HEK293 (cell line): ENCODE measurements around the gene WDR55.

Experiments
- ATF2 ChIP-seq: fragments of 450-650 bp; formaldehyde crosslinking; IDR thresholded peaks from 2 replicates; pipeline ENCODE4 v1.5.1; 2016; ENCODE audit warnings: missing biosample characterization, missing genetic modification characterization, low read depth
- ELK4 ChIP-seq: IDR thresholded peaks from 2 replicates; pipeline ENCODE4 v1.6.1; 2011; ENCODE audit warnings: mild to moderate bottlenecking, low read depth, low read length, borderline replicate concordance
- GFI1B ChIP-seq: fragments of 450-650 bp; formaldehyde crosslinking; IDR thresholded peaks from 2 replicates; pipeline ENCODE4 v1.5.1; 2016; ENCODE audit warnings: missing biosample characterization, missing genetic modification characterization
- HOXA7 ChIP-seq: sonication (generic); formaldehyde crosslinking; IDR thresholded peaks from 2 replicates; pipeline ENCODE4 v1.8.1; 2022; ENCODE audit warnings: missing genetic modification reagents, borderline replicate concordance
- HOXC10 ChIP-seq: sonication (generic); formaldehyde crosslinking; IDR thresholded peaks from 2 replicates; pipeline ENCODE4 v1.8.1; 2023; ENCODE audit warnings: mild to moderate bottlenecking, missing genetic modification reagents
- IKZF3 ChIP-seq: fragments of 450-650 bp; IDR thresholded peaks from 2 replicates; pipeline ENCODE4 v1.5.0; 2018; ENCODE audit warnings: missing biosample characterization, mild to moderate bottlenecking, missing genetic modification characterization, moderate library complexity
- KLF1 ChIP-seq: fragments of 450-650 bp; formaldehyde crosslinking; IDR thresholded peaks from 2 replicates; pipeline ENCODE4 v1.5.1; 2016; ENCODE audit warnings: missing biosample characterization, missing genetic modification characterization
- MZF1 ChIP-seq: fragments of 450-650 bp; formaldehyde crosslinking; IDR thresholded peaks from 2 replicates; pipeline ENCODE4 v1.5.1; 2017; ENCODE audit warnings: missing biosample characterization, missing genetic modification characterization, borderline replicate concordance
- OSR2 ChIP-seq: fragments of 450-650 bp; formaldehyde crosslinking; IDR thresholded peaks from 2 replicates; pipeline ENCODE4 v1.5.1; 2016; ENCODE audit warnings: missing biosample characterization, missing genetic modification characterization
- PATZ1 ChIP-seq: fragments of 450-650 bp; formaldehyde crosslinking; IDR thresholded peaks from 2 replicates; pipeline ENCODE4 v1.5.1; 2016; ENCODE audit warnings: missing biosample characterization, missing genetic modification characterization
- PRDM1 ChIP-seq: fragments of 450-650 bp; formaldehyde crosslinking; IDR thresholded peaks from 2 replicates; pipeline ENCODE4; 2016; ENCODE audit warnings: missing biosample characterization, missing genetic modification characterization
- PRDM2 ChIP-seq: fragments of 450-650 bp; formaldehyde crosslinking; IDR thresholded peaks from 2 replicates; pipeline ENCODE4 v1.5.1; 2016; ENCODE audit warnings: missing biosample characterization, missing genetic modification characterization, borderline replicate concordance
- SP7 ChIP-seq: fragments of 450-650 bp; formaldehyde crosslinking; IDR thresholded peaks from 2 replicates; pipeline ENCODE4 v1.5.1; 2016; ENCODE audit warnings: missing biosample characterization, missing genetic modification characterization
- YY1 ChIP-seq: fragments of 450-650 bp; formaldehyde crosslinking; IDR thresholded peaks from 2 replicates; pipeline ENCODE4 v1.5.1; 2018; ENCODE audit warnings: missing biosample characterization, missing genetic modification characterization
- YY2 ChIP-seq: fragments of 450-650 bp; formaldehyde crosslinking; IDR thresholded peaks from 2 replicates; pipeline ENCODE4 v1.5.1; 2016; ENCODE audit warnings: missing biosample characterization, missing genetic modification characterization
- ZBTB8A ChIP-seq: fragments of 450-650 bp; formaldehyde crosslinking; IDR thresholded peaks from 2 replicates; pipeline ENCODE4 v1.5.1; 2016; ENCODE audit warnings: missing biosample characterization, missing genetic modification characterization
- ZNF132 ChIP-seq: fragments of 450-650 bp; formaldehyde crosslinking; IDR thresholded peaks from 2 replicates; pipeline ENCODE4 v1.5.1; 2017; ENCODE audit warnings: missing biosample characterization, missing genetic modification characterization, borderline replicate concordance
- ZNF16 ChIP-seq: fragments of 450-650 bp; formaldehyde crosslinking; IDR thresholded peaks from 2 replicates; pipeline ENCODE4 v1.5.1; 2016; ENCODE audit warnings: low read depth, missing biosample characterization, missing genetic modification characterization
- ZNF266 ChIP-seq: fragments of 450-650 bp; formaldehyde crosslinking; IDR thresholded peaks from 2 replicates; pipeline ENCODE4 v1.5.1; 2016; ENCODE audit warnings: missing biosample characterization, missing genetic modification characterization, low read depth
- ZNF302 ChIP-seq: fragments of 450-650 bp; formaldehyde crosslinking; IDR thresholded peaks from 2 replicates; pipeline ENCODE4 v1.5.1; 2016; ENCODE audit warnings: missing biosample characterization, missing genetic modification characterization, low read depth
- ZNF341 ChIP-seq: fragments of 450-650 bp; formaldehyde crosslinking; IDR thresholded peaks from 2 replicates; pipeline ENCODE4; 2016; ENCODE audit warnings: low read depth, missing biosample characterization, missing genetic modification characterization
- ZNF350 ChIP-seq: fragments of 450-650 bp; formaldehyde crosslinking; IDR thresholded peaks from 2 replicates; pipeline ENCODE4 v1.5.0; 2017; ENCODE audit warnings: missing biosample characterization, mild to moderate bottlenecking, missing genetic modification characterization
- ZNF48 ChIP-seq: fragments of 450-650 bp; formaldehyde crosslinking; IDR thresholded peaks from 2 replicates; pipeline ENCODE4 v1.5.1; 2016; ENCODE audit warnings: missing biosample characterization, missing genetic modification characterization
- ZNF510 ChIP-seq: fragments of 450-650 bp; formaldehyde crosslinking; IDR thresholded peaks from 2 replicates; pipeline ENCODE4 v1.5.1; 2018; ENCODE audit warnings: mild to moderate bottlenecking, missing genetic modification characterization, missing biosample characterization; ENCODE audit not compliant: insufficient replicate concordance
- ZNF626 ChIP-seq: fragments of 450-650 bp; sonication (Bioruptor Pico); formaldehyde crosslinking; IDR thresholded peaks from 2 replicates; pipeline ENCODE4 v1.5.1; 2018; ENCODE audit warnings: missing biosample characterization, missing genetic modification characterization, inconsistent platforms
- ZNF629 ChIP-seq: fragments of 450-650 bp; formaldehyde crosslinking; IDR thresholded peaks from 2 replicates; pipeline ENCODE4 v1.5.1; 2017; ENCODE audit warnings: missing biosample characterization, missing genetic modification characterization
- ZNF747 ChIP-seq: fragments of 450-650 bp; formaldehyde crosslinking; IDR thresholded peaks from 2 replicates; pipeline ENCODE4 v1.5.1; 2016; ENCODE audit warnings: missing biosample characterization, missing genetic modification characterization
- ZNF792 ChIP-seq: fragments of 450-650 bp; formaldehyde crosslinking; IDR thresholded peaks from 2 replicates; pipeline ENCODE4 v1.5.1; 2016; ENCODE audit warnings: missing biosample characterization, missing genetic modification characterization
- ZNF843 ChIP-seq: fragments of 450-650 bp; formaldehyde crosslinking; IDR thresholded peaks from 2 replicates; pipeline ENCODE4 v1.5.1; 2016; ENCODE audit warnings: missing biosample characterization, missing genetic modification characterization

The WDR55 gene

GRCh38 chr5:140700177-140701144 lies 35.8 kb downstream of the WDR55 start, which contains the start of gene ZMAT2 (continued):
- TF ChIP-seq PATZ1 (no peak), KLF1 (tag by site-specific recombination) (no peak), ZNF626 (tag by site-specific recombination) (no peak), ZNF266 (no peak), ZNF792 (tag by site-specific recombination) (no peak), PRDM2 (tag by site-specific recombination) (no peak), ELK4 (no peak), ZNF350 (tag by site-specific recombination) (no peak), OSR2 (tag by site-specific recombination) (no peak), ZNF132 (tag by site-specific recombination) (no peak), ZBTB8A (no peak), ZNF843 (no peak), ZNF48 (tag by site-specific recombination) (no peak), PRDM1 (tag by site-specific recombination) (no peak), MZF1 (tag by site-specific recombination) (no peak), GFI1B (tag by site-specific recombination) (no peak), HOXC10 (CRISPR knock-in tag) (0 out of 2 replicates have a peak, but pooled peaks have one; percentile 77), SP7 (no peak), ZNF341 (tag by site-specific recombination) (no peak), HOXA7 (CRISPR knock-in tag) (no peak), IKZF3 (tag by site-specific recombination) (no peak), ZNF302 (tag by site-specific recombination) (no peak), YY2 (tag by site-specific recombination) (peak; percentile 95), ZNF16 (tag by site-specific recombination) (no peak), ZNF510 (tag by site-specific recombination) (no peak), ATF2 (no peak), YY1 (tag by site-specific recombination) (peak; percentile 95), ZNF629 (tag by site-specific recombination) (peak; percentile 28; the same call in 1 of the 2 replicates), ZNF747 (tag by site-specific recombination) (no peak)
